Suprapubic skin (tissue), 4 donors: ENCODE data around the gene NABP1. TPM values are rescaled to one million over a fixed set of nuclear protein-coding genes. Genes with fewer than 3 reads are reported as not detected.

Experiments used
- DNase-seq, 2 donors: peaks; one replicate each; pipeline ENCODE4 v3.0.0-alpha.2; 2019; ENCODE audit warnings: low spot score in 2 of 2
- H3K27ac ChIP-seq: fragments of 200-600 bp; sonication (generic); one replicate; pipeline ENCODE4 v1.5.1; 2019
- H3K27me3 ChIP-seq: fragments of 200-600 bp; sonication (generic); one replicate; pipeline ENCODE4 v1.5.1; 2019
- H3K36me3 ChIP-seq: fragments of 200-600 bp; sonication (generic); one replicate; pipeline ENCODE4 v1.5.1; 2019
- H3K4me1 ChIP-seq: fragments of 200-600 bp; sonication (generic); one replicate; pipeline ENCODE4 v1.5.1; 2019
- H3K4me3 ChIP-seq: fragments of 200-600 bp; sonication (generic); one replicate; pipeline ENCODE4 v1.5.1; 2019; ENCODE audit warnings: mild to moderate bottlenecking
- H3K9me3 ChIP-seq: fragments of 200-600 bp; sonication (generic); one replicate; pipeline ENCODE4 v1.5.1; 2019
- EP300 ChIP-seq: sonication (generic); formaldehyde crosslinking; IDR thresholded peaks from one replicate; pipeline ENCODE4 v1.6.1; 2017; ENCODE audit warnings: antibody characterized with exemption
- POLR2A ChIP-seq, 2 donors: fragments of 450-650 bp; IDR thresholded peaks; one replicate each; pipeline ENCODE4 v1.6.1; 2017; ENCODE audit warnings: antibody characterized with exemption in 2 of 2, mild to moderate bottlenecking in 2 of 2, moderate library complexity in 2 of 2
- POLR2AphosphoS5 ChIP-seq, 3 donors: sonication (generic); formaldehyde crosslinking; IDR thresholded peaks; one replicate each; pipeline ENCODE4 v1.6.1; 2017; ENCODE audit warnings: antibody characterized with exemption in 3 of 3
- WGBS: methylation state at CpG from one replicate; pipeline ENCODE4 v1.1.5; 2018; 5-methylcytosine and 5-hydroxymethylcytosine counted together
- total RNA-seq, 4 donors: library from RNA; depleted of rRNA; stranded (reverse); fragments of >200 nt; gene quantifications; one replicate each; pipeline ENCODE4 v1.1.0, GENCODE V29; 2016
- TF ChIP-seq, protein P1 (sequence below), 2 donors: fragments of 200-600 bp in 1 of 2; fragments of 450-650 bp in 1 of 2; sonication (generic) in 1 of 2; IDR thresholded peaks; one replicate each; pipeline ENCODE4 v1.5.1; 2016 to 2019; ENCODE audit warnings: antibody characterized with exemption in 2 of 2, mild to moderate bottlenecking in 1 of 2, moderate library complexity in 1 of 2

NABP1 gene
- total RNA-seq, 4 donors from 2014 or later = 6.3 to 33.6 (median 16.1) TPM

DNA sequence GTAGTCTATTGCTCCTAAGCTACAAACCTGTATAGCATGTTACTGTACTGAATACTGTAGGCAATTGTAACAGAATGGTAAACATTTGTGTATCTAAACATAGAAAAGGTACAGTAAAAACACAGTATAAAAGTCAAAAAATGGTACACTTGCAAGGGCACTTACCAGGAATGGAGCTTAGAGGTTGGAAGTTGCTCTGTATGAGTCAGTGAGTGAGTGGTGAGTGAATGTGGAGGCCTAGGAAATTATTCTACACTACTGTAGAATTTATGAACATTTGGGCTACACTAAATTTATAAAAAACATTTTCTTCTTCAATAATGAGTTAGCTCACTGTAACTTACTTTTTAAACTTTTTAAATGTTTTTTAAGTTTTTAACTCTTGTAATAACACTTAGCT is 19.0 kb downstream of the NABP1 start:
- Histone ChIP-seq H3K27me3 (no peaks in the 10 kb centered on the region), H3K4me3 (no peak overlapping the region), H3K27ac (no peak overlapping the region), H3K9me3 (no peaks in the 10 kb centered on the region), H3K36me3 (no peaks in the 10 kb centered on the region), H3K4me1 (peaks cover 4% of the 10 kb centered on the region)
- DNase-seq = no peak
- TF ChIP-seq EP300 = no peak
- no peak for TF ChIP-seq POLR2AphosphoS5 (IDR thresholded peaks at IDR 0.05)
- TF ChIP-seq, protein P1, sequence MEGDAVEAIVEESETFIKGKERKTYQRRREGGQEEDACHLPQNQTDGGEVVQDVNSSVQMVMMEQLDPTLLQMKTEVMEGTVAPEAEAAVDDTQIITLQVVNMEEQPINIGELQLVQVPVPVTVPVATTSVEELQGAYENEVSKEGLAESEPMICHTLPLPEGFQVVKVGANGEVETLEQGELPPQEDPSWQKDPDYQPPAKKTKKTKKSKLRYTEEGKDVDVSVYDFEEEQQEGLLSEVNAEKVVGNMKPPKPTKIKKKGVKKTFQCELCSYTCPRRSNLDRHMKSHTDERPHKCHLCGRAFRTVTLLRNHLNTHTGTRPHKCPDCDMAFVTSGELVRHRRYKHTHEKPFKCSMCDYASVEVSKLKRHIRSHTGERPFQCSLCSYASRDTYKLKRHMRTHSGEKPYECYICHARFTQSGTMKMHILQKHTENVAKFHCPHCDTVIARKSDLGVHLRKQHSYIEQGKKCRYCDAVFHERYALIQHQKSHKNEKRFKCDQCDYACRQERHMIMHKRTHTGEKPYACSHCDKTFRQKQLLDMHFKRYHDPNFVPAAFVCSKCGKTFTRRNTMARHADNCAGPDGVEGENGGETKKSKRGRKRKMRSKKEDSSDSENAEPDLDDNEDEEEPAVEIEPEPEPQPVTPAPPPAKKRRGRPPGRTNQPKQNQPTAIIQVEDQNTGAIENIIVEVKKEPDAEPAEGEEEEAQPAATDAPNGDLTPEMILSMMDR (IDR thresholded peaks at IDR 0.05) = no peak
- no peak for TF ChIP-seq POLR2A (IDR thresholded peaks at IDR 0.05)

DNA sequence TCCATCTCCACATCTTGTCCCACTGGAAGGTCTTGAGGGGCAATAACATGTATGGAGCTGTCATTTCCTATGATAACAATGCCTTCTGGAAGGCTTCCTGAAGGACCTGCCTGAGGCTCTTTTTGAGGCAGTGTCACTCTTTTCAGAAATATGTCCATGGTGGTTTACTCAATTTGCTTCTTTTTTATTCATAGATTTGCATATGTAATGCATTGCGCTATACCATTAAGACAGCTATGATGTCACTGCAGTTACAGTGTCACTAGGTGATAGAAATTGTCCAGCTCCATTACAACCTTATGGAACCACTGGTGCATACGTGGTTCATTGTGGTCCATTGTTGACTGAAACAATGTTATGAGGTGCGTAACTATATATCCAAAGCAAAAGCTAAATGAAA is 19.9 kb downstream of the NABP1 start:
- DNase-seq = no peak
- Histone ChIP-seq H3K27ac (no peak overlapping the region), H3K4me3 (no peak overlapping the region), H3K36me3 (no peaks in the 10 kb centered on the region), H3K9me3 (no peaks in the 10 kb centered on the region), H3K4me1 (peaks cover 4% of the 10 kb centered on the region), H3K27me3 (no peaks in the 10 kb centered on the region)
- WGBS = 95% methylated on average over 3 of the region's 3 CpGs
- no peak for TF ChIP-seq EP300

DNA sequence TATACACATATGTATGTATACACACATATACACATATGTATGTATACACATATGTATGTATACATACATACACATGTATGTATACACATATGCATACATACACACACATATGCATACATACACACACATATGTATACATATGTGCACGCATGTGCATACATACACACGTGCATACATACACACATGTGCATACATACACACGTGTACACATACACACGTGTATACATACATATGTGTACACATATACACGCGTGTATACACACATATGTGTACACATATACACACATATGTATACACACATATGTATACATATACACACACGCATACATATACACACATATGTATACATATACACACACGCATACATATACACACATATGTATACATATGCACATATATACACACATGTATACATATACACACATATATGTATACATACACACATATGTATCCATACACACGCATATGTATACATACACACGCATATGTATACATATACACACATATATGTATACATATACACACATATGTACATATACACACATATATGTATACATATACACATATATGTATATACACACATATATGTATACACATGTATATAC is 21.5 kb downstream of the NABP1 start:
- peaks cover 4% of the 10 kb centered on the region for H3K4me1 ChIP-seq
- no peak overlapping the region for H3K27ac ChIP-seq
- no peaks in the 10 kb centered on the region for H3K36me3 ChIP-seq
- no peaks in the 10 kb centered on the region for H3K9me3 ChIP-seq
- no peak for DNase-seq
- TF ChIP-seq, protein P1 (IDR thresholded peaks at IDR 0.05) = no peak
- TF ChIP-seq EP300 = no peak
- TF ChIP-seq POLR2A (IDR thresholded peaks at IDR 0.05) = no peak
- no peak for TF ChIP-seq POLR2AphosphoS5 (IDR thresholded peaks at IDR 0.05)
- no peak overlapping the region for H3K4me3 ChIP-seq
- WGBS = 81% methylated on average over 10 of the region's 10 CpGs
- no peaks in the 10 kb centered on the region for H3K27me3 ChIP-seq

DNA sequence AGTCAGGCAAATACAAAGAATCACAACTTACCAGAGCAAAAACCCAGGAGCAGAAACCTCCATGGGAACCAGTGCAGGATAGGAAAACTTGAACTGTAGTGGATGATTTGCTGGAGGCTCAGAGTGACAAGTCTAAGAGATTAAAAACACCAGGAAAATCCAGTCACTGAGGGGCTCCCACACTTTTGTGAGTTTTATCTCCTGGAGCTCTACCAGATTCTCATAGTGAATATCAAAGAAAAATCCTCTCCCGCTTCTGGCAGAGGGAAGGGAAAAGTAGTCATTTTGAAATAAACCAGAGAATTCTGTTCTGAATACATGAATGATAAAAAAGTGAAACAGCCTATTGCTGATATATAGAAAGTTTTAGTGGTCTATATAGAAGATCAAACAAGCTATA is 23.1 kb downstream of the NABP1 start:
- DNase-seq = no peak
- Histone ChIP-seq H3K4me3 (no peak overlapping the region), H3K36me3 (no peaks in the 10 kb centered on the region), H3K27ac (no peak overlapping the region), H3K4me1 (no peaks in the 10 kb centered on the region), H3K27me3 (no peaks in the 10 kb centered on the region), H3K9me3 (no peaks in the 10 kb centered on the region)
- TF ChIP-seq EP300 (no peak), POLR2AphosphoS5 (IDR thresholded peaks at IDR 0.05) (no peak), POLR2A (IDR thresholded peaks at IDR 0.05) (no peak)
- TF ChIP-seq, protein P1 (IDR thresholded peaks at IDR 0.05) = no peak
- WGBS = 65% methylated on average over 1 of the region's 1 CpG

DNA sequence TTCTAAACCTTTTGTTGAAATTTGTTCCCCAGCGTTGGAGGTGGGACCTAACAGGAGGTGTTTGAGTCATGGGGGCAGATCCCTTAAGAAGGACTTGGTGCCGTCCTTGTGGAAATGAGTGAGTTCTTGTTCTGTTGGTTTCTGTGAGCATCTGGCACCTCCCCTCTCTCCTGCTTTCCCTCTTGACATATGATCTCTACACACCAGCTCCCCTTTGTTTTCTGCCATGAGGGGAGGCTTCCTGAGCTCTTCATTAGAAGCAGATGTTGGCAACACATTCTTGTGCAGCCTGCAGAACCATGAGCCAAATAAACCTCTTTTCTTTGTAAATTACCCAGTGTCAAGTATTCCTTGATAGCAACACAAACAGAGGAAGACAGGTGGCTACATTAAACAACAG is 23.8 kb downstream of the NABP1 start:
- 82% methylated on average over 2 of the region's 2 CpGs for WGBS
- TF ChIP-seq, protein P1 (IDR thresholded peaks at IDR 0.05) = no peak
- TF ChIP-seq POLR2AphosphoS5 (IDR thresholded peaks at IDR 0.05) (no peak), EP300 (no peak), POLR2A (IDR thresholded peaks at IDR 0.05) (no peak)
- no peak overlapping the region for H3K27ac ChIP-seq

More for the DNA sequence above, 23.8 kb downstream of the NABP1 start:
- Histone ChIP-seq H3K4me3 (no peak overlapping the region), H3K4me1 (no peaks in the 10 kb centered on the region), H3K9me3 (no peaks in the 10 kb centered on the region), H3K36me3 (no peaks in the 10 kb centered on the region), H3K27me3 (no peaks in the 10 kb centered on the region)
- DNase-seq = no peak
